Gastrocnemius medialis (tissue), 4 donors: ENCODE data around the gene NPHS1. TPM values are rescaled to one million over a fixed set of nuclear protein-coding genes. Genes with fewer than 3 reads are reported as not detected.

Experiments
- ATAC-seq, 2 donors: fragments of 150-250 bp; one replicate each; pipeline ENCODE4 v1.9.1; 2016
- DNase-seq, 2 donors: peaks; one replicate each; pipeline ENCODE4 v3.0.0-alpha.2; 2019
- H3K27ac ChIP-seq, 4 donors: fragments of 200-600 bp; sonication (generic); 1 replicate in 1 of 4; 2 replicates in 3 of 4; pipeline ENCODE4 v1.5.1; 2016 to 2018; ENCODE audit warnings: mild to moderate bottlenecking in 2 of 4, moderate library complexity in 1 of 4
- H3K27me3 ChIP-seq, 3 donors: fragments of 200-600 bp; sonication (generic) in 2 of 3; 1 replicate in 1 of 3; 2 replicates in 2 of 3; pipeline versions ENCODE4 v1.5.1 to v1.6.0; 2016 to 2019; ENCODE audit warnings: mild to moderate bottlenecking in 1 of 3, moderate library complexity in 1 of 3
- H3K36me3 ChIP-seq, 2 donors: fragments of 200-600 bp; sonication (generic) in 1 of 2; one replicate each; pipeline ENCODE4 v1.5.1; 2017 to 2018
- H3K4me1 ChIP-seq, 2 donors: fragments of 200-600 bp; sonication (generic) in 1 of 2; one replicate each; pipeline ENCODE4 v1.5.1; 2016 to 2017; ENCODE audit warnings: mild to moderate bottlenecking in 2 of 2
- H3K4me3 ChIP-seq, 4 donors: fragments of 200-600 bp; sonication (generic) in 3 of 4; 1 replicate in 1 of 4; 2 replicates in 3 of 4; pipeline ENCODE4 v1.5.1; 2016 to 2019; ENCODE audit warnings: mild to moderate bottlenecking in 2 of 4
- H3K9me3 ChIP-seq, 3 donors: fragments of 200-600 bp; sonication (generic) in 2 of 3; 1 replicate in 1 of 3; 2 replicates in 2 of 3; pipeline ENCODE4 v1.5.1; 2016 to 2019
- CTCF ChIP-seq, 5 experiments: fragments of 450-650 bp in 3 of 5; fragments of 200-600 bp in 2 of 5; sonication (generic) in 2 of 5; IDR thresholded peaks in 4 of 5; conservative IDR thresholded peaks in 1 of 5; 1 replicate in 4 of 5; 2 replicates in 1 of 5; pipeline ENCODE4 v1.5.1; 2016 to 2019; ENCODE audit warnings: antibody characterized with exemption in 5 of 5, mild to moderate bottlenecking in 3 of 5, moderate library complexity in 3 of 5
- POLR2A ChIP-seq, 2 donors: fragments of 450-650 bp; IDR thresholded peaks; one replicate each; pipeline ENCODE4 v1.6.1; 2017; ENCODE audit warnings: antibody characterized with exemption in 2 of 2, mild to moderate bottlenecking in 2 of 2, moderate library complexity in 2 of 2
- in situ Hi-C, 4 donors: fragments of 200-750 bp; cut with MboI; loops; one replicate each; pipeline versions ENCODE4 v1.15.0 to v1.8.0; 2017; ENCODE audit warnings: low sequenced_read_pairs in 4 of 4
- intact Hi-C: fragments of 100-400 bp; cut with DNase I; formaldehyde crosslinking; loops from one replicate; pipeline ENCODE4 v1.15.1; 2023; ENCODE audit warnings: low total_unique reads
- total RNA-seq, 4 donors: library from RNA; depleted of rRNA; stranded (reverse); fragments of >200 nt; gene quantifications; one replicate each; pipeline versions ENCODE4 v1.1.0 to v1.2.3, GENCODE V29; 2016

Gene NPHS1
- total RNA-seq, 4 donors from 2014 or later: not detected

- Histone ChIP-seq H3K9me3 (no peaks in the 10 kb centered on the region), H3K27ac (no peak overlapping the region), H3K4me3 (no peak overlapping the region), H3K36me3 (no peaks in the 10 kb centered on the region), H3K27me3 (no peaks in the 10 kb centered on the region), H3K4me1 (no peaks in the 10 kb centered on the region)
- intact Hi-C loops: no loop called here
- in situ Hi-C loops: no loop called here
- ATAC-seq (no peak), DNase-seq (no peak)
- TF ChIP-seq CTCF (IDR thresholded peaks at IDR 0.05 in 4 of 5, conservative IDR thresholded peaks at IDR 0.05 in 1 of 5): no peak
These were observed 63.9 kb downstream of the NPHS1 start for GRCh38 chr19:35788205-35788960.

GRCh38 chr19:35787227-35787799 is 65.0 kb downstream of the NPHS1 start:
- intact Hi-C loops (no loop called here), in situ Hi-C loops (no loop called here)
- H3K9me3 ChIP-seq: no peaks in the 10 kb centered on the region
- H3K27ac ChIP-seq: no peak overlapping the region
- ATAC-seq (no peak), DNase-seq (no peak)
- no peaks in the 10 kb centered on the region for H3K36me3 ChIP-seq
- no peak overlapping the region for H3K4me3 ChIP-seq
- H3K4me1 ChIP-seq: no peaks in the 10 kb centered on the region
- no peak for TF ChIP-seq CTCF (IDR thresholded peaks at IDR 0.05 in 4 of 5, conservative IDR thresholded peaks at IDR 0.05 in 1 of 5)
- TF ChIP-seq POLR2A (IDR thresholded peaks at IDR 0.05): no peak
- H3K27me3 ChIP-seq: no peaks in the 10 kb centered on the region

- no peaks in the 10 kb centered on the region for H3K4me1 ChIP-seq
- DNase-seq (no peak), ATAC-seq (no peak)
- H3K36me3 ChIP-seq: no peaks in the 10 kb centered on the region
- in situ Hi-C loops (no loop called here), intact Hi-C loops (no loop called here)
- no peaks in the 10 kb centered on the region for H3K9me3 ChIP-seq
- no peak overlapping the region for H3K27ac ChIP-seq
- H3K4me3 ChIP-seq: no peak overlapping the region
- TF ChIP-seq POLR2A (IDR thresholded peaks at IDR 0.05) (no peak), CTCF (IDR thresholded peaks at IDR 0.05 in 4 of 5, conservative IDR thresholded peaks at IDR 0.05 in 1 of 5) (no peak)
- H3K27me3 ChIP-seq: no peaks in the 10 kb centered on the region
These were observed 65.8 kb downstream of the NPHS1 start for GRCh38 chr19:35786299-35787160.

GRCh38 chr19:35785339-35785627 is 67.0 kb downstream of the NPHS1 start:
- ATAC-seq: no peak
- no peak overlapping the region for H3K4me3 ChIP-seq
- TF ChIP-seq CTCF (IDR thresholded peaks at IDR 0.05 in 4 of 5, conservative IDR thresholded peaks at IDR 0.05 in 1 of 5) (no peak), POLR2A (IDR thresholded peaks at IDR 0.05) (no peak)
- in situ Hi-C loops (no loop called here), intact Hi-C loops (no loop called here)
- H3K9me3 ChIP-seq: no peaks in the 10 kb centered on the region
- no peak overlapping the region for H3K27ac ChIP-seq
- DNase-seq: no peak
- H3K36me3 ChIP-seq: peaks cover 0 to 11% of the 10 kb centered on the region in 2 donors
- H3K4me1 ChIP-seq: no peaks in the 10 kb centered on the region
- no peaks in the 10 kb centered on the region for H3K27me3 ChIP-seq
